Hepatocyte (in vitro differentiated cells): ENCODE results near the gene RAB38.

Experiments
- EZH2phosphoT487 ChIP-seq: fragments of 200-600 bp; sonication (generic); IDR thresholded peaks from one replicate; pipeline ENCODE4 v1.6.1; 2018; ENCODE audit warnings: antibody characterized with exemption, mild to moderate bottlenecking, low read depth, moderate library complexity; ENCODE audit not compliant: unreplicated experiment, severe bottlenecking
- TF ChIP-seq, protein P1 (sequence below): fragments of 200-600 bp; sonication (generic); IDR thresholded peaks from 2 replicates; pipeline ENCODE4 v1.5.1; 2016; ENCODE audit warnings: antibody characterized with exemption, mild to moderate bottlenecking; ENCODE audit not compliant: poor library complexity

DNA sequence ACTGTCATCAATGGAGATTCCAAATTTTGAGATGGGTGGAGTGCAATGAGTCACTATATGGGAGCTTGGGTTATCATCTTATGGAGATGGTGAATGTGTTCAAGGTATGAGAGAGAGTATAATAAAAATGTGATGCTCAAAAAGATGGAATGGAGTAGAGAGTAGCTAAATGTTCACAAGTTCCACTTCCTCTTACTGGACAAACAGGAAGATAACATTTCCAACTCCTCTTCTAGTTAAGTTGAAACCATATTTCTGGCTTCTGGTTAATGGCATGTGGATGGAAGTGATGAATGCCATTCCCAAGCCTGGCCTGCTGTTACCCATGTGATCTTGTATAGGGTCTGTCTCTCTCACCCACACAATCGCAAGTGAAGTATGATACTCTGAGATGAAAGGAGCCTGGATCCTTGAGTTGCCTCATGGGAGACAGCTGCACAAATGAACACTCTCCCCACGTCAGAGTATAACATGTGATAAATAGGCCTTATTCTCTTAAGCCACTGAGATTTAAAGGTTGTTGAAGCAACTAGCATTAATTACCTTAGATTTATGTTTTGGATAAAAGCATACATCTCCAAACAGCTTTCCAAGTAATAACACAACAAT is 111.0 kb downstream of the RAB38 start:
- TF ChIP-seq EZH2phosphoT487, result no peak
- TF ChIP-seq, protein P1, sequence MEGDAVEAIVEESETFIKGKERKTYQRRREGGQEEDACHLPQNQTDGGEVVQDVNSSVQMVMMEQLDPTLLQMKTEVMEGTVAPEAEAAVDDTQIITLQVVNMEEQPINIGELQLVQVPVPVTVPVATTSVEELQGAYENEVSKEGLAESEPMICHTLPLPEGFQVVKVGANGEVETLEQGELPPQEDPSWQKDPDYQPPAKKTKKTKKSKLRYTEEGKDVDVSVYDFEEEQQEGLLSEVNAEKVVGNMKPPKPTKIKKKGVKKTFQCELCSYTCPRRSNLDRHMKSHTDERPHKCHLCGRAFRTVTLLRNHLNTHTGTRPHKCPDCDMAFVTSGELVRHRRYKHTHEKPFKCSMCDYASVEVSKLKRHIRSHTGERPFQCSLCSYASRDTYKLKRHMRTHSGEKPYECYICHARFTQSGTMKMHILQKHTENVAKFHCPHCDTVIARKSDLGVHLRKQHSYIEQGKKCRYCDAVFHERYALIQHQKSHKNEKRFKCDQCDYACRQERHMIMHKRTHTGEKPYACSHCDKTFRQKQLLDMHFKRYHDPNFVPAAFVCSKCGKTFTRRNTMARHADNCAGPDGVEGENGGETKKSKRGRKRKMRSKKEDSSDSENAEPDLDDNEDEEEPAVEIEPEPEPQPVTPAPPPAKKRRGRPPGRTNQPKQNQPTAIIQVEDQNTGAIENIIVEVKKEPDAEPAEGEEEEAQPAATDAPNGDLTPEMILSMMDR, result no peak
